Pulmonary artery endothelial cell (primary cell): Measurements from ENCODE around the gene TLX2. TPM values are rescaled to one million over a fixed set of nuclear protein-coding genes. Genes with fewer than 3 reads are reported as not detected.

ENCODE experiments used
- DNase-seq: peaks from one replicate; pipeline ENCODE4 v3.0.0-alpha.2; 2011; ENCODE audit warnings: low read depth, low spot score
- total RNA-seq: library from RNA; depleted of rRNA; stranded (reverse); fragments of >200 nt; gene quantifications from 2 replicates; pipeline ENCODE4 v1.2.3, GENCODE V29; 2014

Gene TLX2
- total RNA-seq, 1 donor from 2014 or later: not detected

- DNase-seq: no peak
Measured at GRCh38 chr2:74531666-74532065, 17.4 kb downstream of the TLX2 start.

- DNase-seq: no peak
Measured at GRCh38 chr2:74532222-74532621, 18.0 kb downstream of the TLX2 start.

GRCh38 chr2:74533464-74533863, 19.2 kb downstream of the TLX2 start:
- DNase-seq: no peak

GRCh38 chr2:74534411-74534810, 20.2 kb downstream of the TLX2 start:
- DNase-seq: no peak

- no peak for DNase-seq
Measured at GRCh38 chr2:74535440-74535965, 21.3 kb downstream of the TLX2 start.

- no peak for DNase-seq
Measured at GRCh38 chr2:74536166-74536950, 22.1 kb downstream of the TLX2 start.

GRCh38 chr2:74537140-74537539, 22.9 kb downstream of the TLX2 start:
- no peak for DNase-seq

GRCh38 chr2:74538881-74539339, 24.7 kb downstream of the TLX2 start:
- no peak for DNase-seq

- no peak for DNase-seq
Measured at GRCh38 chr2:74540291-74540690, 26.0 kb downstream of the TLX2 start.

GRCh38 chr2:74542978-74543377, 28.7 kb downstream of the TLX2 start:
- no peak for DNase-seq

GRCh38 chr2:74544634-74545033, 30.4 kb downstream of the TLX2 start:
- no peak for DNase-seq

- no peak for DNase-seq
Measured at GRCh38 chr2:74546004-74546403, 31.8 kb downstream of the TLX2 start.

- DNase-seq: no peak
Measured at GRCh38 chr2:74548285-74548899, 34.1 kb downstream of the TLX2 start.

GRCh38 chr2:74548900-74549826, 34.9 kb downstream of the TLX2 start:
- no peak for DNase-seq

GRCh38 chr2:74550231-74550630, 36.0 kb downstream of the TLX2 start:
- DNase-seq: no peak

GRCh38 chr2:74551530-74551929, 37.3 kb downstream of the TLX2 start:
- no peak for DNase-seq

GRCh38 chr2:74551942-74552913, 38.0 kb downstream of the TLX2 start:
- DNase-seq: no peak

GRCh38 chr2:74552914-74553811, 38.9 kb downstream of the TLX2 start:
- DNase-seq: no peak
